Glutamatergic neuron (in vitro differentiated cells): ENCODE measurements around the gene PDE2A. TPM values are rescaled to one million over a fixed set of nuclear protein-coding genes. Genes with fewer than 3 reads are reported as not detected.

Source experiments
- DNase-seq: peaks from one replicate; pipeline ENCODE4 v3.0.0; 2022
- H3K27ac Mint-ChIP-seq: one replicate; pipeline ENCODE4 v1.8.0; 2020; ENCODE audit warnings: mild to moderate bottlenecking, mixed read lengths, inconsistent platforms; ENCODE audit not compliant: unreplicated experiment
- H3K27me3 Mint-ChIP-seq: one replicate; pipeline ENCODE4 v1.8.0; 2020; ENCODE audit warnings: mild to moderate bottlenecking, moderate library complexity, mixed read lengths, inconsistent platforms; ENCODE audit not compliant: unreplicated experiment
- H3K36me3 Mint-ChIP-seq: one replicate; pipeline ENCODE4 v1.8.0; 2020; ENCODE audit warnings: mild to moderate bottlenecking, mixed read lengths, inconsistent platforms; ENCODE audit not compliant: unreplicated experiment
- H3K4me1 Mint-ChIP-seq: one replicate; pipeline ENCODE4 v1.8.0; 2020; ENCODE audit warnings: mild to moderate bottlenecking, low read depth, mixed read lengths, inconsistent platforms; ENCODE audit not compliant: unreplicated experiment
- H3K4me3 Mint-ChIP-seq: one replicate; pipeline ENCODE4 v1.8.0; 2020; ENCODE audit warnings: mild to moderate bottlenecking, mixed read lengths, inconsistent platforms; ENCODE audit not compliant: unreplicated experiment
- H3K9me3 Mint-ChIP-seq: one replicate; pipeline ENCODE4 v1.8.0; 2020; ENCODE audit warnings: mild to moderate bottlenecking, moderate library complexity, mixed read lengths, inconsistent platforms; ENCODE audit not compliant: unreplicated experiment
- CTCF ChIP-seq: fragments of 200-600 bp; sonication (generic); IDR thresholded peaks from one replicate; pipeline ENCODE4 v1.5.0; 2021; ENCODE audit not compliant: partially characterized antibody, unreplicated experiment
- total RNA-seq: library from RNA; stranded (reverse); fragmentation: NEBNext Ultra II Directional; extraction: Animal tissue kit (Norgen Biotek cat#: 25700); gene quantifications from one replicate; pipeline ENCODE4 v1.2.1, GENCODE V29; 2021; ENCODE audit not compliant: unreplicated experiment

PDE2A gene
- total RNA-seq, 1 donor from 2014 or later, result 16.9 TPM

- Mint-ChIP-seq H3K4me3 (no peak overlapping the region), H3K9me3 (peaks cover 8% of the 10 kb centered on the region), H3K27me3 (peaks cover 11% of the 10 kb centered on the region), H3K4me1 (peaks cover 14% of the 10 kb centered on the region), H3K36me3 (no peaks in the 10 kb centered on the region), H3K27ac (no peak overlapping the region)
- DNase-seq, result no peak
- TF ChIP-seq CTCF, result no peak
Observed at GRCh38 chr11:72618803-72619202, 55.4 kb downstream of the PDE2A start.

- Mint-ChIP-seq H3K9me3 (peaks cover 8% of the 10 kb centered on the region), H3K4me3 (peak overlapping the region; percentile 37), H3K36me3 (no peaks in the 10 kb centered on the region), H3K27me3 (peaks cover 5% of the 10 kb centered on the region), H3K4me1 (peaks cover 14% of the 10 kb centered on the region), H3K27ac (peak overlapping the region; percentile 50)
- DNase-seq, result peak; percentile 57
- no peak for TF ChIP-seq CTCF
Observed at GRCh38 chr11:72617080-72617762, 57.0 kb downstream of the PDE2A start.

GRCh38 chr11:72616655-72617054 lies 57.6 kb downstream of the PDE2A start:
- no peak for TF ChIP-seq CTCF
- Mint-ChIP-seq H3K27me3 (peaks cover 5% of the 10 kb centered on the region), H3K4me3 (no peak overlapping the region), H3K36me3 (no peaks in the 10 kb centered on the region), H3K4me1 (peaks cover 14% of the 10 kb centered on the region), H3K27ac (no peak overlapping the region), H3K9me3 (peaks cover 5% of the 10 kb centered on the region)
- no peak for DNase-seq

- Mint-ChIP-seq H3K4me3 (no peak overlapping the region), H3K4me1 (peaks cover 14% of the 10 kb centered on the region), H3K9me3 (peaks cover 5% of the 10 kb centered on the region), H3K36me3 (no peaks in the 10 kb centered on the region), H3K27me3 (peaks cover 4% of the 10 kb centered on the region), H3K27ac (no peak overlapping the region)
- TF ChIP-seq CTCF, result no peak
- DNase-seq, result no peak
Observed at GRCh38 chr11:72615329-72615728, 58.9 kb downstream of the PDE2A start.

GRCh38 chr11:72614381-72614780 lies 59.8 kb downstream of the PDE2A start:
- H3K9me3 Mint-ChIP-seq, result peaks cover 3% of the 10 kb centered on the region
- no peak for TF ChIP-seq CTCF
- peaks cover 4% of the 10 kb centered on the region for H3K27me3 Mint-ChIP-seq
- peaks cover 10% of the 10 kb centered on the region for H3K4me1 Mint-ChIP-seq
- DNase-seq, result no peak
- H3K36me3 Mint-ChIP-seq, result no peaks in the 10 kb centered on the region
- no peak overlapping the region for H3K4me3 Mint-ChIP-seq
- H3K27ac Mint-ChIP-seq, result no peak overlapping the region
